Right lobe of liver (tissue), 4 donors: ENCODE measurements around the gene CLCF1.

Experiments used
- CTCF ChIP-seq, 4 donors: fragments of 200-600 bp in 3 of 4; fragments of 450-650 bp in 1 of 4; IDR thresholded peaks; one replicate each; pipeline versions ENCODE4 v1.5.1 to v1.8.0; 2016 to 2022; ENCODE audit warnings: antibody characterized with exemption in 4 of 4, mild to moderate bottlenecking in 2 of 4
- POLR2A ChIP-seq: fragments of 450-650 bp; IDR thresholded peaks from one replicate; pipeline ENCODE4 v1.6.1; 2017; ENCODE audit warnings: antibody characterized with exemption, mild to moderate bottlenecking
- donor health status: DM: no; HTN: no; CAD: no.
- donor health status: DM: no; HTN: no; CAD: no.
- donor health status: DM: no; HTN: yes; CAD: no.

DNA sequence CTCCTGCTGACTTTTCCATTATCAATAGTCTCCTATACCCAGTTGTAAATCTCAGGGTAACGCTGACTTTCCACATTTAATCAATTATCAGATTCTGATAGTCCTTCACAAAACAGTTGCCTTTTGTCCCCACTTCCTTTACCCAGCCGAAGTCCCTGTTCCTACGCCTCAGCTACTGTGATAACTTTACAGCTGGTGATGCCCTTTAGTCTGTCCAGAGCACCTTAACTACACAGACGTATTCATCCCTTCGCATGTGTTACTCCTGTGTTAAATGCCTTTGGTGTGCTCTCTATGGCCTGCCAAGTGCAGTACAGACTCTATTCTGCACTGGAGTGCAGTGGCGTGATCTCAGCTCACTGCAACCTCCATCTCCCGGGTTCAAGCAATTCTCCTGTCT lies 49.9 kb downstream of the CLCF1 start:
- TF ChIP-seq CTCF (IDR thresholded peaks at IDR 0.05) (no peak), POLR2A (no peak)
